Lower leg skin (tissue), 3 donors: Measurements from ENCODE around the gene HNMT.

Experiments
- CTCF ChIP-seq, 3 donors: fragments of 450-650 bp; IDR thresholded peaks; one replicate each; pipeline ENCODE4 v1.5.1; 2016; ENCODE audit warnings: antibody characterized with exemption in 3 of 3, mild to moderate bottlenecking in 3 of 3, moderate library complexity in 2 of 3
- POLR2A ChIP-seq, 2 donors: fragments of 450-650 bp; IDR thresholded peaks; one replicate each; pipeline ENCODE4 v1.6.1; 2016 to 2017; ENCODE audit warnings: antibody characterized with exemption in 2 of 2, mild to moderate bottlenecking in 1 of 2, moderate library complexity in 1 of 2

GRCh38 chr2:138032334-138032733 is 68.1 kb downstream of the HNMT start:
- TF ChIP-seq CTCF (IDR thresholded peaks at IDR 0.05) (no peak), POLR2A (IDR thresholded peaks at IDR 0.05) (no peak)
